Central memory CD8-positive, alpha-beta T cell (primary cell): ENCODE measurements around the gene KCNIP3.

ENCODE experiments used
- ATAC-seq: fragments of 150-1000 bp; cut with Tn5 transposase; replicated peaks from 2 replicates; pipeline ENCODE4 v1.10.0; 2022; ENCODE audit warnings: mild to moderate bottlenecking, moderate FRiP score, moderate number of reproducible peaks; ENCODE audit not compliant: poor library complexity, severe bottlenecking; ENCODE audit errors: extremely low read depth
- DNase-seq, 2 donors: peaks; one replicate each; pipeline ENCODE4 v3.0.0; 2021; ENCODE audit warnings: low spot score in 2 of 2
- H3K27ac Mint-ChIP-seq: one replicate; pipeline ENCODE4 v1.8.0; 2022; ENCODE audit warnings: low read depth, mild to moderate bottlenecking, moderate library complexity, mixed read lengths
- H3K27me3 Mint-ChIP-seq: one replicate; pipeline ENCODE4 v1.8.0; 2022; ENCODE audit warnings: mixed read lengths
- H3K36me3 Mint-ChIP-seq: one replicate; pipeline ENCODE4 v1.8.0; 2022; ENCODE audit warnings: mild to moderate bottlenecking, moderate library complexity, mixed read lengths; ENCODE audit not compliant: insufficient read depth
- H3K4me1 Mint-ChIP-seq: one replicate; pipeline ENCODE4 v1.8.0; 2022; ENCODE audit warnings: mixed read lengths
- H3K4me3 Mint-ChIP-seq: one replicate; pipeline ENCODE4 v1.8.0; 2022; ENCODE audit warnings: mild to moderate bottlenecking, moderate library complexity, mixed read lengths
- H3K9me3 Mint-ChIP-seq: one replicate; pipeline ENCODE4 v1.8.0; 2022; ENCODE audit warnings: mixed read lengths

The KCNIP3 gene

GRCh38 chr2:95303191-95303919, 6.2 kb downstream of the KCNIP3 start:
- Mint-ChIP-seq H3K27ac (no peak overlapping the region), H3K4me1 (no peaks in the 10 kb centered on the region), H3K4me3 (no peak overlapping the region), H3K9me3 (no peaks in the 10 kb centered on the region), H3K27me3 (peaks cover 8% of the 10 kb centered on the region), H3K36me3 (no peaks in the 10 kb centered on the region)
- no peak for ATAC-seq
- DNase-seq = no peak

- peaks cover 10% of the 10 kb centered on the region for H3K27me3 Mint-ChIP-seq
- ATAC-seq (no peak), DNase-seq (no peak)
- no peaks in the 10 kb centered on the region for H3K9me3 Mint-ChIP-seq
- H3K4me3 Mint-ChIP-seq = no peak overlapping the region
- H3K36me3 Mint-ChIP-seq = no peaks in the 10 kb centered on the region
- H3K27ac Mint-ChIP-seq = no peak overlapping the region
- H3K4me1 Mint-ChIP-seq = no peaks in the 10 kb centered on the region
Observed at GRCh38 chr2:95305380-95306061, 8.4 kb downstream of the KCNIP3 start.

GRCh38 chr2:95306336-95306895, 9.3 kb downstream of the KCNIP3 start:
- H3K27ac Mint-ChIP-seq = no peak overlapping the region
- H3K36me3 Mint-ChIP-seq = no peaks in the 10 kb centered on the region
- no peak overlapping the region for H3K4me3 Mint-ChIP-seq
- no peak for ATAC-seq
- no peak for DNase-seq
- H3K27me3 Mint-ChIP-seq = peaks cover 13% of the 10 kb centered on the region
- H3K9me3 Mint-ChIP-seq = no peaks in the 10 kb centered on the region
- no peaks in the 10 kb centered on the region for H3K4me1 Mint-ChIP-seq

- ATAC-seq (no peak), DNase-seq (no peak)
- H3K36me3 Mint-ChIP-seq = no peaks in the 10 kb centered on the region
- H3K4me3 Mint-ChIP-seq = no peak overlapping the region
- H3K9me3 Mint-ChIP-seq = no peaks in the 10 kb centered on the region
- H3K4me1 Mint-ChIP-seq = no peaks in the 10 kb centered on the region
- H3K27me3 Mint-ChIP-seq = peaks cover 13% of the 10 kb centered on the region
- H3K27ac Mint-ChIP-seq = no peak overlapping the region
Observed at GRCh38 chr2:95307036-95307435, 9.9 kb downstream of the KCNIP3 start.

GRCh38 chr2:95307878-95308277, 10.7 kb downstream of the KCNIP3 start:
- H3K9me3 Mint-ChIP-seq = no peaks in the 10 kb centered on the region
- no peaks in the 10 kb centered on the region for H3K4me1 Mint-ChIP-seq
- H3K4me3 Mint-ChIP-seq = no peak overlapping the region
- no peaks in the 10 kb centered on the region for H3K36me3 Mint-ChIP-seq
- H3K27me3 Mint-ChIP-seq = peaks cover 13% of the 10 kb centered on the region
- DNase-seq = no peak
- no peak overlapping the region for H3K27ac Mint-ChIP-seq
- ATAC-seq = no peak

- no peak overlapping the region for H3K27ac Mint-ChIP-seq
- DNase-seq (no peak), ATAC-seq (no peak)
- no peaks in the 10 kb centered on the region for H3K9me3 Mint-ChIP-seq
- H3K36me3 Mint-ChIP-seq = no peaks in the 10 kb centered on the region
- H3K4me1 Mint-ChIP-seq = no peaks in the 10 kb centered on the region
- H3K27me3 Mint-ChIP-seq = peaks cover 13% of the 10 kb centered on the region
- no peak overlapping the region for H3K4me3 Mint-ChIP-seq
Observed at GRCh38 chr2:95308426-95308990, 11.4 kb downstream of the KCNIP3 start.

GRCh38 chr2:95309599-95309998, 12.5 kb downstream of the KCNIP3 start:
- no peak overlapping the region for H3K27ac Mint-ChIP-seq
- DNase-seq (no peak), ATAC-seq (no peak)
- no peaks in the 10 kb centered on the region for H3K9me3 Mint-ChIP-seq
- H3K36me3 Mint-ChIP-seq = no peaks in the 10 kb centered on the region
- H3K4me3 Mint-ChIP-seq = no peak overlapping the region
- H3K27me3 Mint-ChIP-seq = peaks cover 20% of the 10 kb centered on the region
- no peaks in the 10 kb centered on the region for H3K4me1 Mint-ChIP-seq

- H3K27ac Mint-ChIP-seq = no peak overlapping the region
- peaks cover 26% of the 10 kb centered on the region for H3K27me3 Mint-ChIP-seq
- no peak for DNase-seq
- H3K4me1 Mint-ChIP-seq = no peaks in the 10 kb centered on the region
- H3K9me3 Mint-ChIP-seq = no peaks in the 10 kb centered on the region
- H3K4me3 Mint-ChIP-seq = no peak overlapping the region
- H3K36me3 Mint-ChIP-seq = no peaks in the 10 kb centered on the region
- no peak for ATAC-seq
Observed at GRCh38 chr2:95310216-95310615, 13.1 kb downstream of the KCNIP3 start.

- Mint-ChIP-seq H3K4me3 (no peak overlapping the region), H3K4me1 (no peaks in the 10 kb centered on the region), H3K27ac (no peak overlapping the region), H3K9me3 (no peaks in the 10 kb centered on the region), H3K27me3 (peaks cover 26% of the 10 kb centered on the region), H3K36me3 (no peaks in the 10 kb centered on the region)
- DNase-seq (no peak), ATAC-seq (no peak)
Observed at GRCh38 chr2:95310651-95311050, 13.5 kb downstream of the KCNIP3 start.

GRCh38 chr2:95311815-95312542, 14.8 kb downstream of the KCNIP3 start:
- Mint-ChIP-seq H3K36me3 (no peaks in the 10 kb centered on the region), H3K27me3 (peaks cover 37% of the 10 kb centered on the region), H3K4me3 (no peak overlapping the region), H3K9me3 (no peaks in the 10 kb centered on the region), H3K4me1 (no peaks in the 10 kb centered on the region), H3K27ac (no peak overlapping the region)
- DNase-seq (no peak), ATAC-seq (no peak)

GRCh38 chr2:95312543-95313201, 15.5 kb downstream of the KCNIP3 start:
- H3K27ac Mint-ChIP-seq = no peak overlapping the region
- H3K4me3 Mint-ChIP-seq = no peak overlapping the region
- no peaks in the 10 kb centered on the region for H3K9me3 Mint-ChIP-seq
- H3K27me3 Mint-ChIP-seq = peaks cover 37% of the 10 kb centered on the region
- no peak for ATAC-seq
- H3K4me1 Mint-ChIP-seq = no peaks in the 10 kb centered on the region
- DNase-seq = no peak
- no peaks in the 10 kb centered on the region for H3K36me3 Mint-ChIP-seq
